Pancreas (tissue), 10 donors: ENCODE data around the gene PNPO. TPM values are rescaled to one million over a fixed set of nuclear protein-coding genes. Genes with fewer than 3 reads are reported as not detected.
"Not testable (repeated sequence)": the region's sequence is repeated elsewhere in the genome, so short reads cannot be mapped to it uniquely, and the experiment has no call there.

Experiments used
- ATAC-seq, 4 donors: fragments of 200-7000 bp; cut with Tn5 transposase; one replicate each; pipeline versions ENCODE4 v1.8.0 to v1.9.1; 2020; ENCODE audit warnings: mild to moderate bottlenecking in 4 of 4, moderate library complexity in 4 of 4
- DNase-seq, 6 donors: peaks; one replicate each; pipeline ENCODE4 v3.0.0-alpha.2; 2020
- FAIRE-seq: peaks from 2 replicates; lab custom pipeline; 2012; peaks lifted over from hg19 to GRCh38; lab: Jason Lieb, UNC
- H3K27ac ChIP-seq, 4 donors: fragments of 200-600 bp; sonication (generic); 1 replicate in 3 of 4; 2 replicates in 1 of 4; pipeline versions ENCODE4 v1.5.0 to v1.8.0; 2020
- H3K27me3 ChIP-seq, 4 donors: fragments of 200-600 bp; one replicate each; pipeline ENCODE4 v1.8.0; 2021
- H3K36me3 ChIP-seq, 3 donors: fragments of 200-600 bp; sonication (generic) in 1 of 3; one replicate each; pipeline versions ENCODE4 v1.5.0 to v1.8.0; 2020 to 2021
- H3K4me1 ChIP-seq, 3 donors: fragments of 200-600 bp; one replicate each; pipeline ENCODE4 v1.8.0; 2021
- H3K4me3 ChIP-seq, 4 donors: fragments of 200-600 bp; sonication (generic) in 2 of 4; one replicate each; pipeline versions ENCODE4 v1.5.0 to v1.8.0; 2020 to 2021
- H3K9me3 ChIP-seq, 4 donors: fragments of 200-600 bp; one replicate each; pipeline ENCODE4 v1.8.0; 2021
- CTCF ChIP-seq, 4 donors: fragments of 200-600 bp; sonication (generic) in 3 of 4; IDR thresholded peaks; one replicate each; pipeline versions ENCODE4 v1.5.0 to v1.8.0; 2021; ENCODE audit warnings: antibody characterized with exemption in 4 of 4
- WGBS, 2 donors: extraction: QIAGEN DNeasy Blood & Tissue Kit; methylation state at CpG; one replicate each; pipeline ENCODE4 v1.1.7; 2013; 5-methylcytosine and 5-hydroxymethylcytosine counted together
- intact Hi-C, 3 donors: fragments of 100-400 bp; cut with DNase I; formaldehyde crosslinking; loops; one replicate each; pipeline versions ENCODE4 v1.11.1 to v1.14.2; 2022
- polyA plus RNA-seq, 2 donors: library from polyadenylated mRNA; stranded (reverse); fragments of 200-250 nt; gene quantifications; one replicate each; pipeline ENCODE4 v1.2.3, GENCODE V29; 2013
- total RNA-seq, 6 donors: library from RNA; stranded (reverse); fragmentation: NEBNext Ultra II Directional in 4 of 6; extraction: Animal tissue kit (Norgen Biotek cat#: 25700) in 4 of 6; gene quantifications; one replicate each; pipeline versions ENCODE4 v1.2.1 to v1.2.4, GENCODE V29; 2021 to 2023
- donor health status: healthy with polysubstance abuse.
- donor health status: DM: no; HTN: no; CAD: no; lungs with moderate emphysema.
- donor health status: DM: no; HTN: no; CAD: no.
- donor health status: control.
- donor health status: control.
- donor health status: Bipolar disorder and iron deficiency.
- donor health status: DM: yes; HTN: yes; CAD: no.
- donor health status: DM: no; HTN: no; CAD: no.
- donor health status: DM: no; HTN: no; CAD: no.
- donor health status: DM: yes; HTN: yes; CAD: no.

Gene PNPO
- total and polyA plus RNA-seq, 8 donors, result 6.5 to 23.5 (median 16.2) TPM

GRCh38 chr17:47929218-47930000, 12.0 kb upstream of the PNPO start:
- peaks cover 0 to 21% (median 0%) of the 10 kb centered on the region in 3 donors for H3K36me3 ChIP-seq
- H3K4me1 ChIP-seq, result no peaks in the 10 kb centered on the region

GRCh38 chr17:47931848-47932247, 9.5 kb upstream of the PNPO start:
- no peaks in the 10 kb centered on the region for H3K9me3 ChIP-seq
- H3K27me3 ChIP-seq, result no peaks in the 10 kb centered on the region
- TF ChIP-seq CTCF (IDR thresholded peaks at IDR 0.05), result no peak
- 78% methylated on average over 4 of the region's 4 CpGs for WGBS, 2 donors
- no peak for DNase-seq
- H3K36me3 ChIP-seq, result peaks cover 0 to 9% (median 0%) of the 10 kb centered on the region in 3 donors
- no peak overlapping the region for H3K4me3 ChIP-seq
- intact Hi-C loops, result no loop called here
- no peak for FAIRE-seq
- H3K4me1 ChIP-seq, result no peaks in the 10 kb centered on the region
- no peak for ATAC-seq
- H3K27ac ChIP-seq, result no peak overlapping the region

More at GRCh38 chr17:47929218-47930000, 12.0 kb upstream of the PNPO start:
- Histone ChIP-seq H3K4me3 (no peak overlapping the region), H3K27ac (no peak overlapping the region), H3K27me3 (no peaks in the 10 kb centered on the region), H3K9me3 (no peaks in the 10 kb centered on the region)
- TF ChIP-seq CTCF (IDR thresholded peaks at IDR 0.05), result no peak
- intact Hi-C loops, result no loop called here
- 76 to 80% methylated on average over 10 of the region's 10 CpGs for WGBS, 2 donors
- ATAC-seq (peak in 1 of 4 donors; percentile 21), DNase-seq (no peak), FAIRE-seq (no peak)

- Histone ChIP-seq H3K4me1 (no peaks in the 10 kb centered on the region), H3K36me3 (no peaks in the 10 kb centered on the region), H3K27ac (no peak overlapping the region), H3K4me3 (no peak overlapping the region), H3K9me3 (no peaks in the 10 kb centered on the region), H3K27me3 (no peaks in the 10 kb centered on the region)
- no peak for TF ChIP-seq CTCF (IDR thresholded peaks at IDR 0.05)
- no peak for ATAC-seq
- intact Hi-C loops, result no loop called here
- 92 to 93% methylated on average over 1 of the region's 1 CpG for WGBS, 2 donors
- FAIRE-seq, result no peak
- no peak for DNase-seq
Observed at GRCh38 chr17:47934856-47935255, 6.5 kb upstream of the PNPO start.

- DNase-seq, intact Hi-C loops, H3K4me1 ChIP-seq, H3K36me3 ChIP-seq, H3K9me3 ChIP-seq, FAIRE-seq, ATAC-seq, H3K27ac ChIP-seq, H3K27me3 ChIP-seq, H3K4me3 ChIP-seq: not testable (repeated sequence)
- WGBS, 2 donors, result 66 to 79% methylated on average over 3 of the region's 3 CpGs
Observed at GRCh38 chr17:47935468-47935867, 5.9 kb upstream of the PNPO start.

- FAIRE-seq, result no peak
- WGBS, 2 donors, result 77 to 83% methylated on average over 5 of the region's 5 CpGs
- no peak for DNase-seq
- Histone ChIP-seq H3K9me3 (no peaks in the 10 kb centered on the region), H3K27ac (no peak overlapping the region), H3K36me3 (no peaks in the 10 kb centered on the region), H3K4me3 (no peak overlapping the region), H3K4me1 (peaks cover 0 to 4% (median 0%) of the 10 kb centered on the region in 3 donors), H3K27me3 (no peaks in the 10 kb centered on the region)
- intact Hi-C loops, result no loop called here
- no peak for ATAC-seq
- TF ChIP-seq CTCF (IDR thresholded peaks at IDR 0.05), result no peak
Observed at GRCh38 chr17:47935961-47936360, 5.4 kb upstream of the PNPO start.
